GM18498 (cell line): ENCODE data around the gene ADAM12.

Experiments used
- ATAC-seq: cut with Tn5 transposase; IDR thresholded peaks from one replicate; pipeline ENCODE4 v1.9.1; 2021; ENCODE audit warnings: mild to moderate bottlenecking, moderate library complexity; ENCODE audit not compliant: unreplicated experiment

The ADAM12 gene

GRCh38 chr10:126127481-126128029 is 260.7 kb downstream of the ADAM12 start:
- no peak for ATAC-seq

DNA sequence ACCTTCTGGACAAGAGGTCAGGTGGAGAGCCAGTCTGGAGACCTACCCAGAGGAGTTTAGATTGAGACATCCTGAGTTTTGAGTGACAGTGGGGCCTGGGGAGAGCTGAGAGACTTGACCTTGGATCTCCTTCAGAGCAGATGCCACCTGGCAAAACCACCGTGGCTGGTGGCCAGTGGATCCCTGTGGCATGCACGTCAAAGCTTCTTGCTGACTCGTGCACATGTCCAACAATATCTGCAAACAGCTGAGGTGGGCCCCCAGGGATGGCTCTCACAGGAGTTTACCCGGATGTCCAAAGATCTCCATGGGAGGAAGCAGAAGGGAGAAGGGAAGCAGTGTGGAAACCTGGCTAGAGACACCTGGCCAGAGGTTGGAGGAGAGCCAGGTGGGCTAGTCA is 261.4 kb downstream of the ADAM12 start:
- no peak for ATAC-seq

DNA sequence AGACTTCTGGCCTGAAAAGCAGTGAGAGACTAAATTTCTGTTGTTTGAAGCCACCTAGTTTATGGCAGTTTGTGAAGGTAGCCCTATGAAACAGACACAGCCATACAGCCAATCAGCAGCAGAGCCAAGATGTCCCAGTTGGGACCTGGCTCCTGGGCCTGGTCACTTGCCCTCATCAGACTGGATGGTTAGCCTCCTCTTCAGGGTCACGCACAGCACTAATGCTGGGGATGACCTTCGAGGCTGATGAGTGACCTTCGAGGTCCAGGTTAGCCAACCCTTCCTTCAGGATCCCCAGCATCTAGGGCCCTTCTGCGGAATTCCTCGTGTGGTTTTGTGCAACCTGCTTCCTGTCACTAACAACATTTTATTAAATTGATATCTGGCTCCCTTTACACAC is 262.3 kb downstream of the ADAM12 start:
- ATAC-seq: no peak

DNA sequence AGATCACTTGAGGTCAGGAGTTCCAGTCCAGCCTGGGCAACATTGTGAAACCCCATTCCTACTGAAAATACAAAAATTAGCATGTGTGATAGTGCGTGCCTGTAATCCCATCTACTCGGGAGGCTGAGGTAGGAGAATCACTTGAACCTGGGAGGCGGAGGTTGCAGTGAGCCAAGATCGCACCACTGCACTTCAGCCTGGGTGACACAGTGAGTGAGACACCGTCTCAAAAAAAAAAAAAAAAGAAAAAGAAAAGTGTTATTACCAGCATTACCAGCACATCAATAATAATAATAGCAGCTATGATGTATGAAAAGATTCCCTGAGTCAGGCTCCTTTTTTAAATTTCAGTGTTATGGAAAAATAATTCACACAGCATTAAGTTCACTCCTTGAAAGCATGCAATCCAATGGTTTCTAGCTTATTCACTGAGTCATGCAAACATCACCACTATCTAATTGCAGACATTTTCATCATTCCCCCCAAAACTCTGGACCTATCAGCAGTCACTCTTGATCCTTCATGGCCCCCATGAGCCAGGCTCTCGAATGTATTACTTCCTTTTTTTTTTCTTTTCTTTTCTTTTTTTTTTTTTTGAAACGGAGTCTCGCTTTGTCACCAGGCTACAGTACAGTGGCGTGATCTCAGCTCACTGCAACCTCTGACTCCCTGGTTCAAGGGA is 263.5 kb downstream of the ADAM12 start:
- no peak for ATAC-seq

GRCh38 chr10:126124046-126124445 is 264.2 kb downstream of the ADAM12 start:
- no peak for ATAC-seq

DNA sequence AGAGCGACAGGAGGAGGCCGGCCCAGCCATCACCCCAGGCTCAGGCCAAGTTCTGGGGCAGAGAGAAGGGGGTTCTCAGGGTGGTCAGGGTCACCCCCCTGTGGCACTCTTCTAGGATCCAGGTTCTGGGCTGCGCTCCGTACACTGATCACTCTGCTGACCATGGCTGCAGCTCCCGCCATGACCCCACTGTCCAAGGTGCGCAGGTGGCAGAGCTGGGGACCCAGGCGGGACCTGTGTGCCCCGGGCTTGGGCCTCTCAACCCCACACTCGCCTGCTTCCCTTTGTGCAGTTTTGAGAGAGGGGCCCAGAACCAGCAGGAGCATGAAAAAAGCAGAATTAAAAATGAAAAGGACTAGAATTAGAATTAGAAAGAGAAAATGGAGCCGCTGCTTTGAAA is 264.8 kb downstream of the ADAM12 start:
- ATAC-seq: no peak

DNA sequence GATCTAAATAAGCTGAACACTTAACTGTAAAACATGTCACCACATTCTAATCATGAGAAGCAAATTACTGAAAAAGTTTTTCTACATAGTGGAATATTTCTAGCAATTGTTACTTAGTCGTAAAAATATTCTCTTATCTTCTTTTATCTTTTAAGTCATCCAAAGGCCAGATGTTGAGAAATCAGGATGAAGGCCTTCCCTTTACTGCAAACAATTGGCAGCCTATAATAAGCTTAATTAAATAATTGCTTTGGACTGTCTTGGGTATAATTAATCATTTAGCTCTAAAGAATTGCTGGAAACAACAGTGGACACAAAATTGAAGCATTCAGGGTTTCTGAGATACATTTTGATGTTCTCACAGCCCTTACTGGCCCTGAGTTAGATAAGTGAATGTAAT is 265.4 kb downstream of the ADAM12 start:
- ATAC-seq: no peak

GRCh38 chr10:126119599-126119998 is 268.7 kb downstream of the ADAM12 start:
- no peak for ATAC-seq

DNA sequence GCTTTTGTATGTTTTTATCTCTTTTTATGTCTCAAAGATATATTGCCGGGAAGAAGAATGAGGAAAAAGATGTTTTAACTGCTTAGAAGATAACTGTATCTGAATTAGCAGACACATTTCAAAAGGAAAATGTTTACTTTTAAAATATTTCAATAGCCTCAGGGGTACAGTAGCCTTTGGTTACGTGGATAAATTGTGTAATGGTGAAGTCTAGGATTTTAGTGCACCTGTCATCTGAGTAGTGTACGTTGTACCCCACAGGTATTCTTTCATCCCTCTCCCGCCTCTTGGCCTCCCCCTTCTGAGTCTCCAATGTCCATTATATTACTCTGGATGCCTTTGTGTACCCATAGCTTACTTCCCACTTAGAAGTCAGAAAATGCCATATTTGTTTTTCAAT is 269.8 kb downstream of the ADAM12 start:
- no peak for ATAC-seq

DNA sequence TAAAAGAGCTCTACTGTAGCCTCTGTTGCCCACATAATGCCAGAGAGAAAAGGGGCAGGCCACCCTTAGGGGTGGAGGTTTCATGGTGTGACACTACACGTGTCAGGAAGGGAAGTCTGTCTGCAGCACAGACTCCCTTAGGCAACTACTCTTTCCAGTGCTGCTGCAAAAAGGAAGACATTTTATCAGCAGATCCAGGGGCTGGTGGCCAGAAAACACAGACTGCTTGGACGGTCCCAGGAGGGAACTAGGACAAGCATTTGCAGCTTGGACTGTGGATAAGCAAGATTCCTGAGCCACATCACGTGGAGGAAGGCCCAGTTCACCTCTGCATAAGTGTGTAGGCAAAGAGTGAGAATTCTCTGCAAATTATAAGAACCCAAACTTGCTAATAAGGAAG is 271.1 kb downstream of the ADAM12 start:
- ATAC-seq: no peak

DNA sequence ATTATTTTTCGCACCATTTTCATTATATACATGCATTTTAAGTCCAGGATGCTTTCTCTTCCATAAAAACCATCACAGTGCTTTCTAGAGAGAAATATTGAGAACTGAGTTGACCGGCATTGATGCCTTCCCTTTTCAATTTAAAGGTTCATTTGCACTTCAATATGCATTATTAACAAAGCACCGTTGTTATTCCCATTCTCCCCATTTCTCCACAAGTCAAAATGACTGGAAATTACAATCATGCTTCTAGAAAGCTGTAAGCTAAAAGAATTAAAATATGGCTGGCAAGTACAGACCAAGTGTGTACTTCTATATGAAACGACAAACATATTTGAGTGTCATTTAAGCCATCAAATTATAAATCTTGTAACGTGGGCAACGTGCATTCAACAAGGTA is 272.4 kb downstream of the ADAM12 start:
- no peak for ATAC-seq

DNA sequence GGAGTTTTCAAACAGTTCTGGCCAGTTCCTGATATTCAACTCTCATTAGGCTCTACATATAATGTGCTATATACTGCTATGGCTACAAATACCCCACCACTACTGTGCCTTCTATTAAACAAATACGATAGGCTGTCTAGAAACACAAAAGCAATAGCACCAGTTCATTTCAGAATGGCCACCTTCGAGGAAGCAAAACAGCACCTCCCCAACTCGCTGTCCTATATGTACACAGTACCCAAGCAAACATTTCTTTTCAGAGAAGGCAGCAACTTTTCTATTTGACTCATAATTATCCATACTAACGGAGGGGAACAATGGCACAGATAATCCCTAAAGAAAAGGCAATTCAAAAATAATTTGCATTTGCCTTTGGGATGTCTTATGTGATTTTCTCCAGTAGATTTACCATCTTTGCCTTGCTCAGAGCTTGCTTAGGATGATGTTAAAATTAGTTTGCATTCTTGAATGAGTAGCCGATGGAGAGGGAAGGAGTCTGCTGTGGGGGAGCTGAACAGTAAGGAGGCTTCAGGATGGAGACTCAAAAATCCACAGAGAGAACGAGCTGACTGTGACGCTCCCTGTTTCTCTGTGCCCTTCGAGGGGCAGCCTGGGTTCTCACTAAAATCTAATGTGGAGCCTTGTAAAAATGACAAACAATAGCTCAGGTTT is 273.3 kb downstream of the ADAM12 start:
- ATAC-seq: no peak

DNA sequence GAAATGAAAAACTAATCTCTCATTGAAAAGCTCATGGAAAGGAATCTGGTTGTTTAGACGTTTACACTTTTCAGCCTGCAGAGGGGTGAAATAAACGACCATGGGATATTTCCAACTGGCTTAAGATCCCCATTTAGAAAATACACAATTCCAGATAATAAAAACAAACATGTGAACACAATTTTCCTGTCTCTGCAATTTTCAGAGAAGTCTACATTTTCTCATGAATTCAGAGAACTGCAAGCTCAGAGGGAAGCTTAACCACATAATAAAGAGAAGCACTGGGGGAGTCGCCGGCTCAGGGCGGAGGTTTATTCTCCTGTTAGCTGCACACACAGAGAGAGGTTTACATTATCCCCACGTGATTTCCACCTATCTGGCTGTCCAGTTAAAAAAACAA is 276.8 kb downstream of the ADAM12 start:
- ATAC-seq: no peak

GRCh38 chr10:126110489-126111180 is 277.6 kb downstream of the ADAM12 start:
- ATAC-seq: no peak

DNA sequence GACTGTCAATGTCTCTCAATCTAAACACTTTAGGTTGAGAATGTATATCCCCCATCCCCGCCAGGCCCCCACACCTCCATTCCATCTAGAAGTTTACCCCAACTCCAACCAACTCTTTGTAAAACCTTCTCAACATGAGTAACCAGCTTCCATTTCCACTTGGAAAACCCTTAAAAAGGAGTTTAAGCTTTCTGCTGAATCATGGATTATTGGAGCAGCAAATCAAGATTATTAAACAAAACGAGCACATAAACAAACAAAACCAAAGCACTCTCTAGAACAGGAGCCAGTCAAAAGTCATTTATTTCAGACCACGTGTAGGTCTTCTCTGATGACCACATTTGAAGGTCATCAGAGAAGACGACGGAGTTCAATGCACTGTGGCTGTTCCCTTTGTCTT is 278.4 kb downstream of the ADAM12 start:
- ATAC-seq: no peak

DNA sequence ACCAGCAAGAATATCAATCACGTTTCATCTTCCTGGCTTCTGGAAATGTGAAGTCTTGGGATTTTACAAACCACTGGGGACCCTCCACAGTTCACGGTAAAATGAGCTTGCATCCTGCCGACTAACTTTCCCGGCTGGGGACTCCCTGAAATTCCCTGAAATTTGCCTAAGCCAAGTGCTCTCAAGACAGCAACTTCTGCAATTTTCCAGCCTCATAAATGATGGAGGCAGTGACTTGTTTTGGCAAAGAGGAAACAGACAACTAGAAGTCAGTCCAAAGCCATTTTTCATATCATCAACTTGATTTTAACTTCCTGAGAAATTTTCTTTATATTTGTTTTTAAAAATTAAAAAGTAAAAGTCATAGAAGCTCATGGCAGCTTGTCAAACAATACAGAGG is 279.6 kb downstream of the ADAM12 start:
- ATAC-seq: no peak

- no peak for ATAC-seq
These were observed 283.5 kb downstream of the ADAM12 start for GRCh38 chr10:126104767-126105166.

GRCh38 chr10:126102636-126103035 is 285.6 kb downstream of the ADAM12 start:
- ATAC-seq: no peak

DNA sequence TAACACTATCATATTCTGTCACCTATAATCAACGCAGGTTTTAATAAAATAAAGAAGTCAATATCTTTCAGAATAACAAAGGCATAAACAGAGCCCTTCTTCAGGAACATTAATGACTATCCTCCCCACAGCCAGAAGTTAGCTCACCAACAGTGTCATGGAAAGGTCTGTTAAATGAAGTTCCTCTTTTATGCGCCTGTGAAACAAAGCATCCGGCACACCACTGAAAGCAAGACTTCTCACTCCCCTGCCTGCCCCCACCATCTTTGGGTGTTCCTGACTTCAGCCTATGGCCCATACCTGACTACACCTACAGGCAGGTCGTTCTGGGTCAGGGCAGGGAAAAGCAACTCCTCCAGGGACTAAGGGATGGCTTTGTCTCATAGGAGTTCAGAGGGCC is 286.5 kb downstream of the ADAM12 start:
- ATAC-seq: peak; percentile 87

- no peak for ATAC-seq
These were observed 287.0 kb downstream of the ADAM12 start for GRCh38 chr10:126101325-126101724.

- ATAC-seq: no peak
These were observed 288.9 kb downstream of the ADAM12 start for GRCh38 chr10:126099366-126099765.

GRCh38 chr10:126098226-126098581 is 290.1 kb downstream of the ADAM12 start:
- ATAC-seq: no peak
